NCI-H146 treated with DMSO at 0.1 percent for 48 hours (cell line): Measurements from ENCODE around the gene PROM1.

Experiments used
- DNase-seq: peaks from one replicate; lab custom pipeline; 2025; ENCODE audit not compliant: unreplicated experiment; lab: John Stamatoyannopoulos, UW

PROM1 gene, protein sequence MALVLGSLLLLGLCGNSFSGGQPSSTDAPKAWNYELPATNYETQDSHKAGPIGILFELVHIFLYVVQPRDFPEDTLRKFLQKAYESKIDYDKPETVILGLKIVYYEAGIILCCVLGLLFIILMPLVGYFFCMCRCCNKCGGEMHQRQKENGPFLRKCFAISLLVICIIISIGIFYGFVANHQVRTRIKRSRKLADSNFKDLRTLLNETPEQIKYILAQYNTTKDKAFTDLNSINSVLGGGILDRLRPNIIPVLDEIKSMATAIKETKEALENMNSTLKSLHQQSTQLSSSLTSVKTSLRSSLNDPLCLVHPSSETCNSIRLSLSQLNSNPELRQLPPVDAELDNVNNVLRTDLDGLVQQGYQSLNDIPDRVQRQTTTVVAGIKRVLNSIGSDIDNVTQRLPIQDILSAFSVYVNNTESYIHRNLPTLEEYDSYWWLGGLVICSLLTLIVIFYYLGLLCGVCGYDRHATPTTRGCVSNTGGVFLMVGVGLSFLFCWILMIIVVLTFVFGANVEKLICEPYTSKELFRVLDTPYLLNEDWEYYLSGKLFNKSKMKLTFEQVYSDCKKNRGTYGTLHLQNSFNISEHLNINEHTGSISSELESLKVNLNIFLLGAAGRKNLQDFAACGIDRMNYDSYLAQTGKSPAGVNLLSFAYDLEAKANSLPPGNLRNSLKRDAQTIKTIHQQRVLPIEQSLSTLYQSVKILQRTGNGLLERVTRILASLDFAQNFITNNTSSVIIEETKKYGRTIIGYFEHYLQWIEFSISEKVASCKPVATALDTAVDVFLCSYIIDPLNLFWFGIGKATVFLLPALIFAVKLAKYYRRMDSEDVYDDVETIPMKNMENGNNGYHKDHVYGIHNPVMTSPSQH

DNA sequence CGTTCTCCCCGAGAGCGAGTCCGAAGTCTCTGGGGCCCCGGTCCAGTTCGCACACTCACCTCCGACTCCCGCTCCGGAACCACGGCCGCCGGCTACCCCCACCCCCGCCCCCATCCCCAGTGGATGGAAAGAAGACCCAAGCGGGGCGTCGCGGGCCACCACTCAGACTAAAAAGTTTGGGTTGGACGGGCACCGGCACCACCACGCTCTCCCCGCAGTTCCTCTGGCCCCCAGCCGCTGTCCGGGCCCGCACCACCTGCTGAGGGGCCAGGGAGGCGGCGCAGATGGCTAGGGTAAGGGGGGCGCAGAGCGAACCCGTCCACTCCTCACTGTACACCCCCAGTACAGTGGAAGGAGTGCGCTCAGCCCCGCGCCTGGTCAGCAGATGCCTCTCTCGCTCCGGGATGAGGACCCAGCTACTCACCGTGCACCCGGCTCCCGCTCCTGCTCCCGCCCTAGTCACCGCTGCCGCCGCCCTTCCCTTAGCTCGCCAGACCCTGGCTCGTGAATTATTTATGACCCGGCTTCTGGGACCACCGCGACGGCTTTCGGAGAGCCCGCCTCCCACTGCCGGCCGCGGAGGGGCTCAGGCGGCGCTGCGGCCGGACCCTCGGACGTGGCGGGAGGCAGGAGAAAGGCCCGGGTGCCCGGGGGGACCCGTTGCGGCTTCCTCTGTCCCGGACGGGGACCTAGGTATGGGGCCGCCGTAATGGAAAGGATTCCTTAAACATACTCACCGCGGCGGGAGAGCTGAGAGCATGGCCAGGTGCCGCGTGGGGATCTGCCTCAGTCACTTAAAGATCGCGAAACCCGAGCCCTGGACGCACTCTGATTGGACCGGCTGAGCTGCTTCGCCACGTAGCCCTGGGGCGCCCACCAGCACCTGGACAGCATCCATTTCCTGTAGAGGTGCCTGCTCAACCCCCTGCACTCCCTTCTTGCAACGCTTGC, at the start of gene PROM1:
Gene PROM1, minus strand, starts transcription at position 783 of the 951 bp plus-strand sequence. CDS start 8,117 bp downstream, outside the sequence.
- no peak for DNase-seq

DNA sequence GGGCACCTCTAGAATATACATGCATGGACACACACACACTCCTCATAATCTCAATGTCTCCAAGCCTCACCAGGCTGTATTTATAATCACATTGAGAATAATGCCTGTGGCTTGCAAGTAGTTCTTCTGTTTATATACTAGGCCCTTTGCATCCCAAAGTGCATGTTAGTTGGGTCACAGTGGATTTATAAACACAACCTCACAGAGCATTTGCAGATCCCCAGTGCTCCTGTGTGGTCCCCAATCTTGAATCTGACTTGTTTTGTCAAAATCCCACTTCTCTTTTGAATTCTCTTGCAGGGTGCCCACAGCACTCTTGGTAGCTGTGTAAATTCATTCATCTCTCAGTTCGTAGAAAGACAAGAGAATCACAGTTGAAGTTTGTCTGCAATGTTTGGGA, 49.6 kb upstream of the PROM1 start:
- DNase-seq: no peak

DNA sequence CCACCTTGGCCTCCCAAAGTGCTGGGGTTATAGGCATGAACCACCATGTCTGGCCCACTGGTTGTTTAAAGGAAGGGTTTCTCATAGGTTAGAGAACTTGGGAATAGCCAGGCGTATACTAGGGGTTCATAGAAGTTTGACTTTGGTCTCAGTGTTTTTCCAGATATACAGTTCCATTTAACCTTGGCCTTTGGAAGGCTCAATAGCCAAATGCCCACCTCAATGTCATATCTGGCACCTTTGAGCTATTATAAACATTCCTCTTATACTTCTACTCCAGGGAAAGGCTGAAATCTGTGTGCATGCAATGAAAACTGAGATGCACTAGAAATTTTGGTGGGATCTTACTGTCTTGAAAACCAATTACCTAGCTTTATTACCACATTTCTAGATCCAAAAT, 47.5 kb upstream of the PROM1 start:
- no peak for DNase-seq

GRCh38 chr4:16129336-16129735, 45.5 kb upstream of the PROM1 start:
- DNase-seq: peak; percentile 99

DNA sequence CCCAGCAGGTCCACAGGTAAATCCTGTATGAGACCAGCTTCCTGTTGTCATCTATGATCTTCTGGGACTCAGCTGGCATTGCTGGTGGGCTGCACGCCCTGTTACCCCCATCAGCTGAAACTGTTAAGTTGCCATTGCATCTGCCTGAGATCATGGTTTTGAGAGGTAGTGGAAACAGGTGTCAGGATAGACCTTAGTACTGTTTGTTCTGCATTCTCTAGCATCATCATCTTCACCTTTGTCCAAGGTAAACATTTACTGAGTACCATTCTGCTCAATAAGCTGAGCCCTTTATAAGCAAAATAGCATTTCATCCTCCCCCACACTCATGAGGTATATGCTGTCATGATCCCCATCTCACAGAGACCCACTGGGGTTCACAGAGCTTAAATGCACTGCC, 42.9 kb upstream of the PROM1 start:
- DNase-seq: peak; percentile 54

- peak; percentile 15 for DNase-seq
These were observed 42.0 kb upstream of the PROM1 start for GRCh38 chr4:16125571-16126445.

DNA sequence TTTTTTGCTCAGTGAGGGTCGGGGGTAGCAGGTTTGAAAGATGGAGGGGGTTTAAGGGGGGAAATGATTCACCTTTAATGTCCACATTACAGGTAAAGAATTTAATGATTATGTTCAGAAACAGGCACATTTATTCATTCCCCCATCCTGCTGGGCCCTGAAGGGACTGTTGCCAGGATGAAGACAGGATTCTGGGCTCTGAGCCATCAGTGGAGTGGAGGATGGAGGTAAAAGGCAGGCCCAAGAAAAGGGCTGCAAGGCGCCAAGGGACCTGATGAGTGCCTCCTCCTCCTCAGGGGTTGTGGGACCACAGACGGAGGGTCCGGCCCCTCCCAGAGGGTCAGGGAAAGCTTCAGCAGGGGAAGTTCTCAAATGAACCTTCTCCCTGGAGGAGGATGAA, 40.4 kb upstream of the PROM1 start:
- DNase-seq: no peak

GRCh38 chr4:16123356-16124084, 39.7 kb upstream of the PROM1 start:
- DNase-seq: peak; percentile 99

DNA sequence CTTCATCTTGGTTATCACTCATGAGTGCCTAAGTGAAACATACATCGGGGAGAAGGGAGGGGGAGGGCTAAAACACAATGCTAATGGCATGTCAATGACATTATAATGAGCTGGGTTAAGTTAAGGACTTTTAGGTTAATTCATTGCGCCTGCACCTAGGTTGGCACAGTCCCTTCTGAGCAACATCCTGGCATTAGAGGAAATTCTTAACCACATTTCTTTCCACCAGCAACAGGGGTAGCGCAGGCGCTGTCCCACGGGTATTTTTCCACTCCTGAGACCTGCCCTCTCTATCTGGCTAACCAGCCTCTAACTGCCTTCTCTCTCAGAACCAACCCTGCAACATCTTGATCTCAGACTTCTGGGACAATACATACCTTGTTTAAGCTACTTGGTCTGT, 39.0 kb upstream of the PROM1 start:
- DNase-seq: peak; percentile 49

DNA sequence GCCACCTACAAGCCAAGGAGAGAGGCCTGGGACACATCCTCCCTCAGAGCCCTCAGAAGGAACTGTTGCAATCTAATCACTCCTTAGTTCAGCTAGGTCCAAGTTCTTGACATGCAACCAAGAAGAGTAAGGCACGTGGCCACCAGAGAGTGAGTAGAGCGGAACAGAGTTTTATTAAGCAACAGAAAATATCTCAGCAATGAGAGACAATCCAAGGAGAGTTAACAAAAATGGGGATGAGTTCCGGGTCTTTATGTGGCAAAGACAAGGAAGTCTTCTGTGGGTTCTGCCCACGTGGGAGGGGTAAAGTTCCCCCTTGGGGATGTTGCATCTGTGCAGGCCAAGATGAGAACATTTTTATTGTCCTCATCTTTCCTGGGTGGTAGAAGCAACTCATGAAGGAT, 38.5 kb upstream of the PROM1 start:
- no peak for DNase-seq

GRCh38 chr4:16120720-16121119, 36.9 kb upstream of the PROM1 start:
- DNase-seq: no peak

DNA sequence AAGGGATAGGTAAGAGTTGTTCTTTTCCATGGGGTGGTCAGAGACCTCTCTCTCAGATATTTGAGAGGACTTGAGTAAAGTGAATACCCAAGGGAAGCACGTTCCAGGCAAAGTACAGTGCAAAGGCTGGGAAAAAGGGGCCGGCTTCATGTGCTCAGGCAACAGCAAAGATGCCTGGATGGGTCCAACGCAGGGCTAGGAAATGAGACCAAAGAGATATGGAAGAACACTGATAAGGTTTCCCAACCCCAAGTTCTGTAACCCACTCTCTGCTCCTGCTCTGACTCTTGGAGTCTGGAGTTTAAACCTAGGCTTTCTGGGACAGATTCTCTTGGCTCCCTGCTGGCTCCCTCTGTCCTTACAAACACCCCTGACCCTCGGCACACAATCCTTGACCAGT, 36.2 kb upstream of the PROM1 start:
- DNase-seq: no peak

DNA sequence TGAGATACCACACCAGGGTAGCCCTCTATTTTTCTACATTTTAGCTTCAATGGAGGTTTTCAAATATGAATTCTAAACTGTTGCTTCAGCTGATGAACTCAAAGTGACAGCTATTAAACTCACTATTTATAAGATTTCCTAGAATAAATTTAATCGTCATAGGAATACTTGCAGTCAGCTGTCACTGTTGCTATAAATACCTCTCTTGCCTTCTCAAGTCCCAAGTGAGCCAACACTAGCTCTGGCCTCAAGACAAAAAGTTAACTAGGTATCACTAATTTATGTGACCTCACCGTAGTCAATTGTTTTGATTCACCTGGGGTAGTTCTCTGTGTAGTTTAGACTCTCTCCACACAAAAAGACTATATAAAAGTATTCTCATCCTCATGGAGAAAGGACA, 34.3 kb upstream of the PROM1 start:
- no peak for DNase-seq

DNA sequence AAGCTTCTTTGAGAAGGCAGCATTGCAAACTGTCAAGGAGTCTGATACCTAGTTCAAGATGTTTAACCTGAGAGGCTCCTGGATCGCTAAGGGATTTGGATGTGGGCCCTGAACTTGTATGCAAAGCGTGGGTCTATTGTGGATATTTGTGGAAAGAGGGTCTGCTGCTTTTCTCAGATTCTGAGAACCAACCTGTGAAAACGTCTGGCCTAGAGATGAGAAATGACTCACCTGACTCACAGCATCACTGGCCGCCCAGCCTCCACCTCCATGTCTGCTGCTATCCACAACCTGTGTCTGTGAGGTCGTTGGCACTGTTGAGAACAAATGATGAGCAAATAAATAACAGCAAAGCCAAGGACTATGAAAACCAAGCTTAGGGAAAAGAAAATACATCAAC, 33.3 kb upstream of the PROM1 start:
- no peak for DNase-seq

GRCh38 chr4:16116493-16116990, 32.7 kb upstream of the PROM1 start:
- no peak for DNase-seq

DNA sequence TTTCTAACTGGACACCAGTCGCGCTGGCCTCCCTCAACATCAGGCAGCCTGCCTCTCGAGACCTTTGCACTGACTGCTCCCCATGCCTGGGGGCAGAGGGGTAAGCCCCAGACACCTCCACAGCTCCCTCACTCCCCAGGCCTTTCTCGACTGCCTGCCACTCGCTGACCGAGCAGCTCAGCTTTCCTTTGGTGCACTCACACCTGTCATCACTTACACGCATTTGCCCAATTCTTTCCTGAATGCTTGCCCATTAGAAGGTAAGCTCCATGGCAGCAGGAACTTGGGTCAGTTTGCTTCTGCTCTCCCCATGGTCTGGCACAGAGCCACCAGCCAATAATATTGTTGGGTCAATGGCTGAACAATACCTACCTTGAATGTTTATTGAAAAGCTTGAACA, 32.2 kb upstream of the PROM1 start:
- DNase-seq: no peak

DNA sequence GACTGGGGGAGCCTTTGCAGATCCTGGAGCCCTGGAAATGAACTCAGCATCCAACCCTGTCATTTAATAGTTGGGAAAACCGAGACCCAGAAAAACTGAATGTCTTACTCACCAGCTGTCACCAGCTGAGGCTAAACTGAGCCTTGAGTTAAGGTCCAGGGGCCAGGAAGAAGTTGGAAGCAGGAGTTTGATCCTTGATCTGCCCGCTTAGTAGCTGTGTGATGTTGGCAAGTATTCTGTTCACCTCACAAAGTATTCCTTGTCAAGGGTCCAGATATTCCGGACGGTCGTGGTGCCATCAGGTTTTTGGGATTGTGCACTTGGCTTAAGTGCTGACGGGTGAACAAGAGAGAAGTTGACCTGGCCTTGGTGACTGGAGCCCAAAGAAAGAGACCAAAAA, 30.7 kb upstream of the PROM1 start:
- no peak for DNase-seq

- DNase-seq: no peak
These were observed 29.9 kb upstream of the PROM1 start for GRCh38 chr4:16113741-16114140.

- no peak for DNase-seq
These were observed 27.7 kb upstream of the PROM1 start for GRCh38 chr4:16111533-16111932.
